ENCODE measurements around the gene DGAT2.

DGAT2 gene

DNA sequence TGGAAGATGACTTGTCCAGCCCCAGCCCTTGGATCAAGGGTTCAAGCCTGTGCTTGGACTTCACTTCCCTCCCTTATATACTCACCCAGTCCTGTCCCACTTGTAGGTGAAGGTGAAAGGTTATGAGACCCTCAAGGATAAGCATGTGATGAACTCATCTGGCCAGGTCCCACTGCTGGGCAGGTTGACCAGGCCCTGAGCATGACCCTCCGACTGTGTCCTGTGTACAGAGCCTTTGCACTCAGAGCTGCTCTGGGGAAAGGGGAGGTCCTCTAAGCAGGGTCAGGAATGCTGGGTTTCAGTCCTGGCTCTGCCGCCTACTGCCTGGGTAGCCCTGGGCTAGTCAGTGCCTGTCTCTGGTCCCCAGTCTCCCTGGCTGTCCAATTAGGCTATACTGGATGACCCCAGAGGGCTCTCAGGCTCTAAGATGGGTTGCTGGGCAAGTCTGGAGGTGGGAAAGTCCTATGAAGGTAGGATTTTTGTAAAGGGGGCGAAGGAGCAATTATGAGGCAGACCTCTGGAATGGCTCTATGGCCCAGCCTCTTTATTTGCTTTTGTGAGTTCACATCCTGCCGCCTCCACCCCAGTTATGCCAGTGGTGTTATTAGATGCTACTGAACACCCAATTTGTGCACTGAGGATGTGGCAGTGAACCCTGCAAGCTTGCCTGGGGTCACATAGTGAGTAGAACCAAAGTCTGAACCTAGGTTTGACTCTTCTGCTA, 14.1 kb downstream of the DGAT2 start:
- TF ChIP-seq POLR2AphosphoS5 (IDR thresholded peaks at IDR 0.05; ENCODE audit: low read depth, low read length), result no peak
- no peak for TF ChIP-seq POLR2A (IDR thresholded peaks at IDR 0.05; ENCODE audit: low read depth, low read length)
- TF ChIP-seq TAF1 (IDR thresholded peaks at IDR 0.05; ENCODE audit: borderline replicate concordance, low read depth, low read length), result no peak
- FAIRE-seq (no peak), DNase-seq (ENCODE audit: insufficient read length) (no peak)

GRCh38 chr11:75783416-75784084, 15.0 kb downstream of the DGAT2 start:
- TF ChIP-seq POLR2AphosphoS5 (IDR thresholded peaks at IDR 0.05; ENCODE audit: low read depth, low read length) (no peak), POLR2A (IDR thresholded peaks at IDR 0.05; ENCODE audit: low read depth, low read length) (no peak), TAF1 (IDR thresholded peaks at IDR 0.05; ENCODE audit: borderline replicate concordance, low read depth, low read length) (no peak)
- DNase-seq (ENCODE audit: insufficient read length) (no peak), FAIRE-seq (no peak)

DNA sequence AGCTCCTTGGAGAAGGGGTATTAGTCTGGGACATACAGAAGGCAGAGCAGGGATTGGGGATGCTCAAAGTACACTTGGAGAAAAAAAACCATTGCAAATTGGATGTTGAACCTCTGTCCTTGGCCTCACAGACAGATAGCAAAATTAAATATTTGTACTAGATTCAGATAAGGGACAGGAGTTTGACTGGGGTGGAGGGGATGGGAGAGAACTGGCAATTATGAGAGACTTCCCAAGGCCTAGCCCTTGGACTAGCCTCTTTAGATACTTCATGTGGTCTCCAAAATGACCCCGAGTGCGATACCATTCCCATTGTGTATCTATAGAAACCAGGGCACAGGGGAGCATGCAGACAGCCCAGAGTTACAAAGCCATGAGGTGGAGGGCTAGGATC, 15.5 kb downstream of the DGAT2 start:
- FAIRE-seq (no peak), DNase-seq (ENCODE audit: insufficient read length) (no peak)
- TF ChIP-seq POLR2AphosphoS5 (IDR thresholded peaks at IDR 0.05; ENCODE audit: low read depth, low read length) (no peak), POLR2A (IDR thresholded peaks at IDR 0.05; ENCODE audit: low read depth, low read length) (no peak), TAF1 (IDR thresholded peaks at IDR 0.05; ENCODE audit: borderline replicate concordance, low read depth, low read length) (no peak)

DNA sequence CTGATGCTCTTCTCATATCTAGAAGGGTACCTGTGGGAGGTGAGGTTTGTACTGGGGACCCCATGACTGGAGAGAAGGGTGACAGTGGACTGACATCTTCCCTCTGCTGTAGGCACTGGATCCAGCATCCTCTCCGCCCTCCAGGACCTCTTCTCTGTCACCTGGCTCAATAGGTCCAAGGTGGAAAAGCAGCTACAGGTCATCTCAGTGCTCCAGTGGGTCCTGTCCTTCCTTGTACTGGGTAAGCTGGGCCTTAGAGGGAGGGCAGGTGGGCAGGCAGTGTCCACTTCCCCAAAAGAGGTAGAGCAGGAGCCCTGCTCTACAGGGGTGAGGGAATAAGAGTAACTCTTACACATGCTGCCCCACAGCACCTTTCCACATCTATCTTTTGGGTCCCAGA, 15.9 kb downstream of the DGAT2 start:
- no peak for TF ChIP-seq POLR2A (IDR thresholded peaks at IDR 0.05; ENCODE audit: low read depth, low read length)
- no peak for TF ChIP-seq POLR2AphosphoS5 (IDR thresholded peaks at IDR 0.05; ENCODE audit: low read depth, low read length)
- no peak for TF ChIP-seq TAF1 (IDR thresholded peaks at IDR 0.05; ENCODE audit: borderline replicate concordance, low read depth, low read length)
- FAIRE-seq (no peak), DNase-seq (ENCODE audit: insufficient read length) (no peak)

- DNase-seq (ENCODE audit: insufficient read length) (no peak), FAIRE-seq (no peak)
- TF ChIP-seq POLR2AphosphoS5 (IDR thresholded peaks at IDR 0.05; ENCODE audit: low read depth, low read length), result no peak
- no peak for TF ChIP-seq POLR2A (IDR thresholded peaks at IDR 0.05; ENCODE audit: low read depth, low read length)
- no peak for TF ChIP-seq TAF1 (IDR thresholded peaks at IDR 0.05; ENCODE audit: borderline replicate concordance, low read depth, low read length)
Observed at GRCh38 chr11:75785187-75785586, 16.6 kb downstream of the DGAT2 start.

DNA sequence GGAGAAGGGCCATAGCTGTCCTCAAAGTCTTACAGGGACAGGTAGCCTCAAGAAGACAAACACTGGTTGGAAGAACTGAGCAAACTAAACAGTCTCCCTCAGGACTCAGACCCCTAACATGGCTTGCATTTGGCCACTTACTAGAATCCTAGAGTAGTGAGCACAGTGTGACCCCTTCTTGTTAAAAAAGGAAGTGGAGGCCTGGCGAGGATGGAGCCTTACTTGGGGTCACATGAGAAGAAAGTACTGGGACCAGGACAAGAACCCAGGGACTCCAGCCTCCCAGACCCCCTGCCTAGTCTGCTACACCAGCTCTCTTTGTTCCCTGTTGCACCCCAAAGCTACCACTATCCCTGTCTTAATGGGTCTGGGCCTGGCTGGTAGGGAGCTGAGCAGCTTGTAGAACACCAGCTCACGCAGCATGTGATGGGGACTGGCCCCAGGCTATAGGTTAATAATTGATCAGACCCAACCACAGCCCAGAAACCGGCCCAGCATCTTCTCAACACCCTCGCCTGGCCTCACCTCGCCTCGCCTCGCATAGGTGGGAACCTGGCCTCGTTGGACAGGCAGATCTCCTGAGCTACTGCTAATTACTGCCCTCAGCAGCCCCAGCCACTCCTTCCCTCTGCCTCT, 17.6 kb downstream of the DGAT2 start:
- FAIRE-seq, result no peak
- TF ChIP-seq POLR2AphosphoS5 (IDR thresholded peaks at IDR 0.05; ENCODE audit: low read depth, low read length), result no peak
- TF ChIP-seq POLR2A (IDR thresholded peaks at IDR 0.05; ENCODE audit: low read depth, low read length), result no peak
- no peak for TF ChIP-seq TAF1 (IDR thresholded peaks at IDR 0.05; ENCODE audit: borderline replicate concordance, low read depth, low read length)
- DNase-seq (ENCODE audit: insufficient read length), result no peak

DNA sequence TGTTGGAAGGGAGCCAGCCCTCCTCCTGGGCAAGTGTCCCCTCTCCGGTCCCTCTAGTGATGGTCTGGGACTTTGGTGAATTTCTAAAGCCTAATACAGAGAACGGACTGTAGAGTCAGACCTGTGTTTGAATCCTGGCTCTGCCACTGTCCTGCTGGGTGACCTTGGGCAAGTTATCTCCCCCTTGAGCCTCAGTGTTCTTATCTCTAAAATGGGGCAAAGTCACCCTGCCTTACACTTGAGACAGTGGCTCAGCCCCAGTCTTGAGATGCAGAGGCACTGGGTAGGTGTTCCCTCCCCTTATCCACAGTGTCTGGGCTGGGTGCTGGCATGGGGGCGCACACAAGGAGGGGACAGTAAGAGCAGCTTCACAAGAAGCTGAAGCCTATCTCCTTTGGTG, 20.9 kb downstream of the DGAT2 start:
- FAIRE-seq (no peak), DNase-seq (ENCODE audit: insufficient read length) (no peak)
- TF ChIP-seq TAF1 (IDR thresholded peaks at IDR 0.05; ENCODE audit: borderline replicate concordance, low read depth, low read length) (no peak), POLR2AphosphoS5 (IDR thresholded peaks at IDR 0.05; ENCODE audit: low read depth, low read length) (no peak), POLR2A (IDR thresholded peaks at IDR 0.05; ENCODE audit: low read depth, low read length) (no peak)

- FAIRE-seq, result no peak
- no peak for DNase-seq (ENCODE audit: insufficient read length)
- TF ChIP-seq POLR2AphosphoS5 (IDR thresholded peaks at IDR 0.05; ENCODE audit: low read depth, low read length) (no peak), TAF1 (IDR thresholded peaks at IDR 0.05; ENCODE audit: borderline replicate concordance, low read depth, low read length) (no peak), POLR2A (IDR thresholded peaks at IDR 0.05; ENCODE audit: low read depth, low read length) (no peak)
Observed at GRCh38 chr11:75790986-75791385, 22.4 kb downstream of the DGAT2 start.

DNA sequence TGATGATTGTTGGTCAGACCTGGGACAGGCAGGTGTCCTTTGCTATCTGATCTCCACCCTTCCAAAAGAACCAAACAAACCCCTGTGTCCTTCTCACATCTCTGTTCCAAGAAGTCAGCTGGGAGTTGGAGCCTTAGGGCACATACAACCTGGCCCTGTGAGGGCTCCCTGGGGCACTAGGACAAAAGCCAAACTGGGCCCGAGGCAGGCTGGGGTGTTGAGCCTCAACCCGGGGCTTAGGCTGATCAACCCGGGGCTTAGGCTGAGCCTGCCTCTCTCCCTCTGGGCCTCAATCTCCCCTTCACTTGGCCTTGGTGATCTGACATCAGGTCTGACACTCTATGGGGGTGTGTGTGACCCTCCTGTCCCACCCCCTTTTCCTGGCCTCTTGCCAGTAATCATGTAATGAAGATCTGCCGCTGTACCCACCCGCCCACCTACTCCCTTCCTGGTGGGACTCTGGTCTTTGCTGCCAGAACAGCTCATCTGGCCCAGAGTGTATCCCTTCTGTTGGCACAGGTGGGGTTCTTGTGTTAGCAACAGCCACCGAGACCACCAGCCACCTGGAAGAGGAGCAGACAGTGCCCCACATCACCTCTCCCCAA, 23.7 kb downstream of the DGAT2 start:
- DNase-seq (ENCODE audit: insufficient read length) (no peak), FAIRE-seq (no peak)
- TF ChIP-seq POLR2A (IDR thresholded peaks at IDR 0.05; ENCODE audit: low read depth, low read length) (no peak), POLR2AphosphoS5 (IDR thresholded peaks at IDR 0.05; ENCODE audit: low read depth, low read length) (no peak), TAF1 (IDR thresholded peaks at IDR 0.05; ENCODE audit: borderline replicate concordance, low read depth, low read length) (no peak)

DNA sequence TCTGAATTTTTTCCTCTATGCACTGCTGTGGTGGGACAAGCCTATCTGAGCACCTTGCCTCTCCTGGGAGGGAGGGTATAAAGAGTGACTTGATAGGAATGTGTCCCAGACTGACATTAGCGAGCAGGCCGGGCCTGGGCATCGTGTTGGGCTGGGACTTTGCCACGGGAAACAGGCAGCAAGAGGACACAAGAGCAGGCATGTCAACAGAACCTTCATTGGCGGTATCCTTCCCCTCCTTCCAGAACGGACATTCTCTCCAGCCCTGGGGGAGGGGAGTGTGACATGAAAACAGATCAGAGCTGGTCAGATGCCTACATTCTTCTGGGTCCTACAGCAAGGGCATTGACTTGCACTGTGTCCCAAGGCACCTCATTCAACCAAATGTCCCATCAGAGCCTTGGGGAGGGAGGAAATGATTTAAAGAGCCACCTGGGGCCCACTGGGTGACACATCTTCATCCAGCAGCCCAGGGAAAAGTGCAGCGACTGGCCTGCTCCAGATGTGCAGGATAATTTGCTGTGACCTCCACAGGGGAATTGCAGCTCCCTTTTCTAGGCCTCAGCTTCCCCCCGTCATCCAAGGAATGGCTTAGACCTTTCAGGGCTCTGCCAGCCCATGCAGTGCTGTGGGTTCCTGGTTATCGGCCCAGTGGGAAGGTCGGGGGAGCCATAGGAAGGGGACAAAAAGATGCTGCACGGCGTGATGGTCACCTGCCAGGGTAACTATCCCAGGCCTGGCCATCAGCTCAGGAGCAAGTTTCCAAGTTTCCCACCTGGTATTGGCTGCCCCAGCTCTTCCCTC, 24.6 kb downstream of the DGAT2 start:
- TF ChIP-seq POLR2AphosphoS5 (IDR thresholded peaks at IDR 0.05; ENCODE audit: low read depth, low read length) (no peak), TAF1 (IDR thresholded peaks at IDR 0.05; ENCODE audit: borderline replicate concordance, low read depth, low read length) (no peak), POLR2A (IDR thresholded peaks at IDR 0.05; ENCODE audit: low read depth, low read length) (no peak)
- DNase-seq (ENCODE audit: insufficient read length) (no peak), FAIRE-seq (no peak)

GRCh38 chr11:75793966-75794365, 25.4 kb downstream of the DGAT2 start:
- DNase-seq (ENCODE audit: insufficient read length), result no peak
- no peak for TF ChIP-seq POLR2A (IDR thresholded peaks at IDR 0.05; ENCODE audit: low read depth, low read length)
- TF ChIP-seq POLR2AphosphoS5 (IDR thresholded peaks at IDR 0.05; ENCODE audit: low read depth, low read length), result no peak
- no peak for TF ChIP-seq TAF1 (IDR thresholded peaks at IDR 0.05; ENCODE audit: borderline replicate concordance, low read depth, low read length)
- FAIRE-seq, result no peak
